H9 (cell line): ENCODE measurements around the gene LZTFL1. TPM values are rescaled to one million over a fixed set of nuclear protein-coding genes. Genes with fewer than 3 reads are reported as not detected.

ENCODE experiments used
- DNase-seq: peaks from one replicate; pipeline ENCODE4 v3.0.0-alpha.2; 2017
- H2AFZ ChIP-seq: one replicate; pipeline ENCODE4 v1.6.1; 2013; ENCODE audit warnings: mild to moderate bottlenecking, low read length, control low read depth, moderate library complexity
- H2AK5ac ChIP-seq: 2 replicates; pipeline ENCODE4 v1.6.1; 2013; ENCODE audit warnings: low read length, control low read depth, mixed read lengths; ENCODE audit not compliant: insufficient read length
- H2BK120ac ChIP-seq: one replicate; pipeline ENCODE4 v1.6.1; 2013; ENCODE audit warnings: low read depth, mild to moderate bottlenecking, low read length, control low read depth, inconsistent platforms; ENCODE audit not compliant: poor library complexity, severe bottlenecking
- H2BK12ac ChIP-seq: 2 replicates; pipeline ENCODE4 v1.6.1; 2013; ENCODE audit warnings: low read length, control low read depth, mixed read lengths, low read depth; ENCODE audit not compliant: insufficient read length
- H2BK15ac ChIP-seq: 2 replicates; pipeline ENCODE4 v1.6.1; 2013; ENCODE audit warnings: low read depth, low read length, control low read depth
- H2BK20ac ChIP-seq: one replicate; pipeline ENCODE4 v1.6.1; 2013; ENCODE audit warnings: low read depth, mild to moderate bottlenecking, low read length, control low read depth, inconsistent platforms; ENCODE audit not compliant: poor library complexity, severe bottlenecking
- H2BK5ac ChIP-seq: 2 replicates; pipeline ENCODE4 v1.6.1; 2013; ENCODE audit warnings: low read length, control low read depth, mixed read lengths; ENCODE audit not compliant: insufficient read length
- H3K14ac ChIP-seq: 2 replicates; pipeline ENCODE4 v1.6.1; 2013; ENCODE audit warnings: low read length, control low read depth; ENCODE audit not compliant: insufficient read depth
- H3K18ac ChIP-seq: 2 replicates; pipeline ENCODE4 v1.6.1; 2013; ENCODE audit warnings: low read depth, mild to moderate bottlenecking, mixed read lengths, low read length, control low read depth; ENCODE audit not compliant: insufficient read length
- H3K23ac ChIP-seq: 2 replicates; pipeline ENCODE4 v1.6.1; 2013; ENCODE audit warnings: low read length, control low read depth, mixed read lengths, low read depth; ENCODE audit not compliant: insufficient read length
- H3K23me2 ChIP-seq: 2 replicates; pipeline ENCODE4 v1.6.1; 2013; ENCODE audit warnings: low read depth, mild to moderate bottlenecking, mixed read lengths, low read length, control low read depth; ENCODE audit not compliant: insufficient read length, poor library complexity, severe bottlenecking
- H3K27ac ChIP-seq: 2 replicates; pipeline ENCODE4 v1.5.1; 2013; ENCODE audit warnings: low read length, control low read depth, mixed read lengths, low read depth; ENCODE audit not compliant: insufficient read length
- H3K27me3 ChIP-seq: 2 replicates; pipeline ENCODE4 v1.6.1; 2013; ENCODE audit warnings: low read length, control low read depth, inconsistent platforms; ENCODE audit not compliant: insufficient read depth
- H3K4ac ChIP-seq: 2 replicates; pipeline ENCODE4 v1.6.1; 2013; ENCODE audit warnings: low read depth, mild to moderate bottlenecking, control low read depth, inconsistent platforms, low read length, moderate library complexity
- H3K4me1 ChIP-seq: 2 replicates; pipeline ENCODE4 v1.6.1; 2013; ENCODE audit warnings: low read length, control low read depth, inconsistent platforms; ENCODE audit not compliant: insufficient read depth
- H3K4me2 ChIP-seq: 2 replicates; pipeline ENCODE4 v1.6.1; 2013; ENCODE audit warnings: low read length, control low read depth, mixed read lengths; ENCODE audit not compliant: insufficient read length, insufficient read depth
- H3K56ac ChIP-seq: 2 replicates; pipeline ENCODE4 v1.6.1; 2013; ENCODE audit warnings: low read depth, mild to moderate bottlenecking, mixed read lengths, low read length, control low read depth; ENCODE audit not compliant: insufficient read length
- H3K79me1 ChIP-seq: 2 replicates; pipeline ENCODE4 v1.6.1; 2013; ENCODE audit warnings: low read depth, mild to moderate bottlenecking, moderate library complexity, low read length, control low read depth, inconsistent platforms; ENCODE audit not compliant: insufficient read depth, poor library complexity, severe bottlenecking
- H3K79me2 ChIP-seq: 2 replicates; pipeline ENCODE4 v1.6.1; 2013; ENCODE audit warnings: low read length, control low read depth, inconsistent platforms; ENCODE audit not compliant: insufficient read depth
- H3K9ac ChIP-seq: 2 replicates; pipeline ENCODE4 v1.6.1; 2013; ENCODE audit warnings: low read length, control low read depth, mixed read lengths; ENCODE audit not compliant: insufficient read length; ENCODE audit errors: extremely low read depth
- H3K9me3 ChIP-seq: one replicate; pipeline ENCODE4 v1.6.1; 2013; ENCODE audit warnings: low read depth, low read length, inconsistent platforms; ENCODE audit not compliant: control insufficient read depth
- H3T11ph ChIP-seq: one replicate; pipeline ENCODE4 v1.6.1; 2013; ENCODE audit warnings: mild to moderate bottlenecking, low read length, control low read depth, inconsistent platforms
- H4K20me1 ChIP-seq: one replicate; pipeline ENCODE4 v1.6.1; 2013; ENCODE audit not compliant: control insufficient read depth, insufficient read length, insufficient read depth
- H4K5ac ChIP-seq: 2 replicates; pipeline ENCODE4 v1.6.1; 2013; ENCODE audit warnings: low read depth, mild to moderate bottlenecking, mixed read lengths, low read length, control low read depth; ENCODE audit not compliant: insufficient read length
- H4K8ac ChIP-seq: replicated peaks from 2 replicates; pipeline ENCODE4 v1.6.1; 2013; ENCODE audit warnings: low read length, control low read depth, mixed read lengths, low read depth; ENCODE audit not compliant: insufficient read length
- H4K91ac ChIP-seq: 2 replicates; pipeline ENCODE4 v1.6.1; 2013; ENCODE audit warnings: low read depth, mild to moderate bottlenecking, moderate library complexity, mixed read lengths, low read length, control low read depth; ENCODE audit not compliant: insufficient read length
- H3K27ac Mint-ChIP-seq, 3 experiments: 2 replicates in 2 of 3; 3 replicates in 1 of 3; pipeline ENCODE4 v1.8.0; 2020 to 2021; ENCODE audit warnings: mixed read lengths in 3 of 3, mild to moderate bottlenecking in 1 of 3, moderate library complexity in 1 of 3
- H3K27me3 Mint-ChIP-seq: 2 replicates; pipeline ENCODE4 v1.8.0; 2021; ENCODE audit warnings: low read depth, mild to moderate bottlenecking, moderate library complexity, mixed read lengths
- H3K36me3 Mint-ChIP-seq, 3 experiments: 2 replicates in 2 of 3; 3 replicates in 1 of 3; pipeline ENCODE4 v1.8.0; 2020 to 2021; ENCODE audit warnings: low read depth in 3 of 3, mixed read lengths in 3 of 3; ENCODE audit not compliant: insufficient read depth in 1 of 3
- H3K4me1 Mint-ChIP-seq, 2 experiments: 2 replicates each; pipeline ENCODE4 v1.8.0; 2020; ENCODE audit warnings: mixed read lengths in 2 of 2
- H3K4me3 Mint-ChIP-seq, 2 experiments: 2 replicates in 1 of 2; 3 replicates in 1 of 2; pipeline ENCODE4 v1.8.0; 2020 to 2021; ENCODE audit warnings: mild to moderate bottlenecking in 2 of 2, mixed read lengths in 2 of 2, moderate library complexity in 1 of 2
- H3K9me3 Mint-ChIP-seq, 2 experiments: 2 replicates in 1 of 2; 3 replicates in 1 of 2; pipeline ENCODE4 v1.8.0; 2020; ENCODE audit warnings: mild to moderate bottlenecking in 2 of 2, mixed read lengths in 2 of 2, moderate library complexity in 1 of 2
- WGBS: extraction: QIAGEN DNeasy Blood & Tissue Kit; methylation state at CpG from one replicate; pipeline ENCODE4 v1.1.7; 2013; ENCODE audit warnings: missing lambda C conversion rate, low lambda C conversion rate, mixed read lengths; ENCODE audit not compliant: insufficient read length; ENCODE audit errors: extremely low coverage; 5-methylcytosine and 5-hydroxymethylcytosine counted together
- total RNA-seq: library from RNA; stranded (reverse); gene quantifications from 2 replicates; pipeline ENCODE4 v1.2.1, GENCODE V29; 2021
- TF ChIP-seq, protein P1 (sequence below): fragments of 200-600 bp; sonication (generic); conservative IDR thresholded peaks from 3 replicates; pipeline ENCODE4 v1.8.0; 2021; ENCODE audit warnings: antibody characterized with exemption, mild to moderate bottlenecking

Gene LZTFL1
- total RNA-seq, 1 experiment from 2014 or later = 12.2 TPM

DNA sequence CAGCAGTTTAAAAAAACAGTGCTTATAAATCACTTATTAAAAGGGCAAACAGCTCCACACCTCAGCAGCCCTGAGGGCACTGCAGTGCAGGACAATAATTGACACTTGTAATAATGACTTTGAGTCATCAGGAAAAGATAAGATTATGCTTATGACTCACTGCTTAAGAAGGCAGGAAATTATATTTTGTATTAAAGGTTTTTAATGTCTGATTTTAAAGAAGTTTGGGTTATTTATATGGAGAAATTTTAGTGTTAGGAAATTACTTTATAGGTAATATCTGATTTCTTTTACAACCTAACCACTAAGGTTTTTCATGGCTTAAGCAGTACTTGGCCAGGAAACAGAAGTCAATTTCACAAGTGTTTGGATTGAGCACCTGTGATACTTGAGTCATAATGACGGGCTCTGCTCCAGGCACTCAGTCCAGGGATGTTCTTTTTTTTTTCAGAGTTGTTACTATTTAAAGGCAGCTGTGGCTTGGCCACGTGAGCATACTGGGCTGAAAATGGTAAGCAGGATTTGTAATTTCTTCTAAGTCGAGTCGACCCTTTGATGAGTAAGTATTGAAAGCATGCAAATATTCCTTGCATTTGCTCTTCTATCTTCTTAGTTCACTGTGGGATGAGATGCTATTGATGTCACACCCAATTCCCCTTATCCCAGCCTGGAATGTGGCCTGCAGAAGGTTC is 23.9 kb downstream of the LZTFL1 start:
- no peak for DNase-seq
- H3K27ac ChIP-seq = no peak overlapping the region

More for the DNA sequence above, 23.9 kb downstream of the LZTFL1 start:
- Histone ChIP-seq H2BK5ac (no peak overlapping the region), H3K56ac (no peak overlapping the region), H3T11ph (no peak overlapping the region), H3K23ac (no peak overlapping the region), H2AFZ (no peak overlapping the region), H2BK120ac (no peak overlapping the region), H2BK12ac (no peak overlapping the region), H3K23me2 (no peaks in the 10 kb centered on the region), H3K4ac (no peak overlapping the region), H4K91ac (no peak overlapping the region), H2BK20ac (no peak overlapping the region), H3K4me2 (no peak overlapping the region), H3K79me2 (no peaks in the 10 kb centered on the region), H2BK15ac (no peak overlapping the region), H3K9me3 (no peaks in the 10 kb centered on the region), H3K9ac (no peak overlapping the region), H3K79me1 (no peaks in the 10 kb centered on the region), H2AK5ac (no peak overlapping the region), H3K18ac (no peak overlapping the region), H3K27me3 (no peaks in the 10 kb centered on the region), H4K8ac (no peak overlapping the region), H4K5ac (no peak overlapping the region), H4K20me1 (no peaks in the 10 kb centered on the region), H3K4me1 (no peaks in the 10 kb centered on the region), H3K14ac (no peak overlapping the region)
- TF ChIP-seq, protein P1, sequence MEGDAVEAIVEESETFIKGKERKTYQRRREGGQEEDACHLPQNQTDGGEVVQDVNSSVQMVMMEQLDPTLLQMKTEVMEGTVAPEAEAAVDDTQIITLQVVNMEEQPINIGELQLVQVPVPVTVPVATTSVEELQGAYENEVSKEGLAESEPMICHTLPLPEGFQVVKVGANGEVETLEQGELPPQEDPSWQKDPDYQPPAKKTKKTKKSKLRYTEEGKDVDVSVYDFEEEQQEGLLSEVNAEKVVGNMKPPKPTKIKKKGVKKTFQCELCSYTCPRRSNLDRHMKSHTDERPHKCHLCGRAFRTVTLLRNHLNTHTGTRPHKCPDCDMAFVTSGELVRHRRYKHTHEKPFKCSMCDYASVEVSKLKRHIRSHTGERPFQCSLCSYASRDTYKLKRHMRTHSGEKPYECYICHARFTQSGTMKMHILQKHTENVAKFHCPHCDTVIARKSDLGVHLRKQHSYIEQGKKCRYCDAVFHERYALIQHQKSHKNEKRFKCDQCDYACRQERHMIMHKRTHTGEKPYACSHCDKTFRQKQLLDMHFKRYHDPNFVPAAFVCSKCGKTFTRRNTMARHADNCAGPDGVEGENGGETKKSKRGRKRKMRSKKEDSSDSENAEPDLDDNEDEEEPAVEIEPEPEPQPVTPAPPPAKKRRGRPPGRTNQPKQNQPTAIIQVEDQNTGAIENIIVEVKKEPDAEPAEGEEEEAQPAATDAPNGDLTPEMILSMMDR = no peak
- peaks cover 0 to 8% of the 10 kb centered on the region in 2 experiments; a peak in 3 of 5 replicates for H3K9me3 Mint-ChIP-seq
- H3K27ac Mint-ChIP-seq = no peak overlapping the region
- H3K4me1 Mint-ChIP-seq = no peaks in the 10 kb centered on the region
- no CpG with 5 or more reads among the region's 4 CpGs for WGBS
- peaks cover 0 to 5% (median 4%) of the 10 kb centered on the region in 3 experiments; a peak in 2 of 7 replicates for H3K36me3 Mint-ChIP-seq
- no peak overlapping the region for H3K4me3 Mint-ChIP-seq
- H3K27me3 Mint-ChIP-seq = no peaks in the 10 kb centered on the region
